Lung (tissue), 12 donors: Measurements from ENCODE around the gene BIN1. TPM values are rescaled to one million over a fixed set of nuclear protein-coding genes. Genes with fewer than 3 reads are reported as not detected.
"Not testable (repeated sequence)": the region's sequence is repeated elsewhere in the genome, so short reads cannot be mapped to it uniquely, and the experiment has no call there.

Experiments
- ATAC-seq: fragments of 200-7000 bp; cut with Tn5 transposase; one replicate; pipeline ENCODE4 v1.9.1; 2020; ENCODE audit warnings: moderate number of reproducible peaks; ENCODE audit not compliant: insufficient read depth, low FRiP score
- DNase-seq, 3 donors: peaks; one replicate each; pipeline ENCODE4 v3.0.0-alpha.2; 2013 to 2017
- H3K27ac ChIP-seq, 2 donors: one replicate each; pipeline ENCODE4 v1.5.1; 2013; ENCODE audit warnings: mild to moderate bottlenecking in 2 of 2, moderate library complexity in 2 of 2, control low read depth in 1 of 2, inconsistent platforms in 1 of 2, low read depth in 1 of 2, low read length in 1 of 2
- H3K27me3 ChIP-seq, 3 donors: one replicate each; pipeline ENCODE4 v1.5.1; 2013; ENCODE audit warnings: low read length in 2 of 3; ENCODE audit not compliant: control insufficient read depth in 3 of 3, insufficient read depth in 3 of 3
- H3K36me3 ChIP-seq, 4 donors: one replicate each; pipeline ENCODE4 v1.5.1; 2013; ENCODE audit warnings: low read length in 4 of 4, mild to moderate bottlenecking in 1 of 4, moderate library complexity in 1 of 4; ENCODE audit not compliant: control insufficient read depth in 4 of 4, insufficient read depth in 4 of 4
- H3K4me1 ChIP-seq, 5 donors: one replicate each; pipeline ENCODE4 v1.5.1; 2013; ENCODE audit warnings: low read length in 5 of 5, mild to moderate bottlenecking in 2 of 5, moderate library complexity in 1 of 5; ENCODE audit not compliant: control insufficient read depth in 5 of 5, insufficient read depth in 5 of 5
- H3K4me3 ChIP-seq: one replicate; pipeline ENCODE4 v1.5.1; 2013; ENCODE audit warnings: mild to moderate bottlenecking, control low read depth, moderate library complexity
- H3K9ac ChIP-seq, 2 donors: one replicate each; pipeline ENCODE4 v1.5.1; 2013; ENCODE audit warnings: low read length in 2 of 2, control low read depth in 1 of 2; ENCODE audit not compliant: insufficient read depth in 1 of 2
- H3K9me3 ChIP-seq, 4 donors: one replicate each; pipeline ENCODE4 v1.5.1; 2013; ENCODE audit warnings: low read length in 3 of 4, mild to moderate bottlenecking in 1 of 4, moderate library complexity in 1 of 4; ENCODE audit not compliant: control insufficient read depth in 4 of 4, insufficient read depth in 3 of 4
- WGBS, 2 donors: extraction: QIAGEN DNeasy Blood & Tissue Kit; methylation state at CpG; one replicate each; pipeline ENCODE4 v1.1.7; 2013; 5-methylcytosine and 5-hydroxymethylcytosine counted together
- polyA plus RNA-seq, 2 donors: library from polyadenylated mRNA; stranded (reverse); fragments of 200-250 nt; gene quantifications; one replicate each; pipeline ENCODE4 v1.2.1, GENCODE V29; 2013
- total RNA-seq, 2 donors: library from RNA; depleted of rRNA in 1 of 2; stranded (reverse); fragments of >200 nt in 1 of 2; gene quantifications; one replicate each; pipeline ENCODE4 v1.2.1, GENCODE V29; 2014 to 2021
- TF ChIP-seq, protein P1 (sequence below): IDR thresholded peaks from 2 replicates; pipeline ENCODE4 v1.5.1; 2012; ENCODE audit warnings: mild to moderate bottlenecking; ENCODE audit errors: control extremely low read depth, extremely low read depth
- donor health status: control.
- donor health status: control.
- donor health status: Bipolar disorder and iron deficiency.
- donor health status: healthy.
- donor health status: DM: yes; HTN: yes; CAD: no.

BIN1 gene
- total and polyA plus RNA-seq, 4 donors, result 28.8 to 41.7 (median 36.2) TPM

DNA sequence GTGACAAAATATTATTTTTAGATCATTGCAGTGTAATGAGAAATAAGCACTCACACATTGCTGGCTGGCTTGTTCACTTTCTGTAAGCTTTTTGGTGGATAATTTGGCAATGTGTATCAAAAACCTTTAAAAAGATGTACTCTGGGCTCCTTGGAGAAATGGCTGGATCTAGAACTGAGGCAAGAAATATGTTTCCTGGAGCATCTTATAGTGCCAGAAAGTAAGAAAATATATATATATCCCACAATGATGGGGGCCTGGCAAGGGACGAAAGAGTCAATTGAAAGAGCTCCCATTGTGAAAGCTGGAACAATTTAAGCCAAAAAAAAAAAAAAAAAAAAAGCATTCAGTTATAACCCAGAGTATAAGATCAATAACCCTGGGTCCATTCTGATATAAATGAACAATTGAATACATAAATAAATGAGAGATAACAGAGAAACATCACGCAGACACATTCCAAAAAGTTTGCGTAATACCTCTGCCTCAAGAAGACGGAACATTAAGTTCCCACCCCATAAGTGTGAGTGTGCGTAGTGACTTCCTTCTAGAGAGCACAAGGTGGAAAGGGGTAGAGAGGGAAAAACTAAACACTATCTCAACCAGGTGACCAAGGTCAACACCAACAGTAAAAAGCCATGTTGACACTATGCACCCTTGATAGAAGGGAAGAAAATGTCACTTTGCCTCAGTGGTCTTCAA, 77.5 kb downstream of the BIN1 start:
- H3K27ac ChIP-seq, result no peak overlapping the region
- H3K27me3 ChIP-seq, result no peaks in the 10 kb centered on the region
- H3K36me3 ChIP-seq, result no peaks in the 10 kb centered on the region
- DNase-seq, result no peak
- H3K9me3 ChIP-seq, result no peaks in the 10 kb centered on the region
- H3K4me3 ChIP-seq, result no peak overlapping the region
- TF ChIP-seq, protein P1, sequence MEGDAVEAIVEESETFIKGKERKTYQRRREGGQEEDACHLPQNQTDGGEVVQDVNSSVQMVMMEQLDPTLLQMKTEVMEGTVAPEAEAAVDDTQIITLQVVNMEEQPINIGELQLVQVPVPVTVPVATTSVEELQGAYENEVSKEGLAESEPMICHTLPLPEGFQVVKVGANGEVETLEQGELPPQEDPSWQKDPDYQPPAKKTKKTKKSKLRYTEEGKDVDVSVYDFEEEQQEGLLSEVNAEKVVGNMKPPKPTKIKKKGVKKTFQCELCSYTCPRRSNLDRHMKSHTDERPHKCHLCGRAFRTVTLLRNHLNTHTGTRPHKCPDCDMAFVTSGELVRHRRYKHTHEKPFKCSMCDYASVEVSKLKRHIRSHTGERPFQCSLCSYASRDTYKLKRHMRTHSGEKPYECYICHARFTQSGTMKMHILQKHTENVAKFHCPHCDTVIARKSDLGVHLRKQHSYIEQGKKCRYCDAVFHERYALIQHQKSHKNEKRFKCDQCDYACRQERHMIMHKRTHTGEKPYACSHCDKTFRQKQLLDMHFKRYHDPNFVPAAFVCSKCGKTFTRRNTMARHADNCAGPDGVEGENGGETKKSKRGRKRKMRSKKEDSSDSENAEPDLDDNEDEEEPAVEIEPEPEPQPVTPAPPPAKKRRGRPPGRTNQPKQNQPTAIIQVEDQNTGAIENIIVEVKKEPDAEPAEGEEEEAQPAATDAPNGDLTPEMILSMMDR, result no peak
- no peak overlapping the region for H3K9ac ChIP-seq
- WGBS, 2 donors, result 51 to 68% methylated on average over 5 of the region's 5 CpGs
- H3K4me1 ChIP-seq, result peaks cover 0 to 31% (median 5%) of the 10 kb centered on the region in 5 donors
- ATAC-seq, result no peak

DNA sequence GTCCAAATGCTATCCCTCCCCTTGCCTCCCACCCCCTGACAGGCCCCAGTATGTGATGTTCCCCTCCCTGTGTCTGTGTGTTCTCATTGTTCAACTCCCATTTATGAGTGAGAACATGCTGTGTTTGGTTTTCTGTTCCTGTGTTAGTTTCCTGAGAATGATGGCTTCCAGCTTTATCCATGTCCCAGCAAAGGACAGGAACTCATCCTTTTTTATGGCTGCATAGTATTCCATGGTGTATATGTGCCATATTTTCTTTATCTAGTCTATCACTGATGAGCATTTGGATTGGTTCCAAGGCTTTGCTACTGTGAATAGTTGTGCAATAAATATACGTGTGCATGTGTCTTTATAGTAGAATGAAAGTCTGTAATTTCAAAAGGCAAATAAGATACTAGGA, 78.2 kb downstream of the BIN1 start:
- WGBS, 2 donors, result 55 to 64% methylated on average over 1 of the region's 1 CpG
- not testable (repeated sequence) for H3K4me3 ChIP-seq, H3K27ac ChIP-seq, H3K9ac ChIP-seq, DNase-seq, H3K27me3 ChIP-seq, H3K9me3 ChIP-seq, H3K36me3 ChIP-seq, ATAC-seq
- H3K4me1 ChIP-seq, result peaks cover 0 to 24% (median 3%) of the 10 kb centered on the region in 5 donors

DNA sequence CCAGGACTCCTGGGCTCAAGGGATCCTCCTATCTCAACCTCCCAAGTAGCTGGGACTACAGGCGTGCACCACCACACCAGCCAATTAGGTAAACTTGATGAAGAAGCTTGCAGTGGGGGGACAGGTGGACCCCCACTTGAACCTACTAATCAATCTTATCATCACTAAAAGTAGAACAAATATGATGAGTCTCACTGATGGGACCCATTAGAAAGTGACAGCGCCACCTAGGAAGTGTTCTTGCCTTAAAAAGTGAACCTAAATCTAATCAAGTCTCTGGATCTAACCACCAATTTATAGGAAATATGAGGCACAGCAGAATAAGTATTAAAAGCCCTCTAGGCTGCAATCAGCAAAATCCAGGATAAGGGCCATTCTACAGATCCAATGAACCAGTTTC, 79.2 kb downstream of the BIN1 start:
- H3K9ac ChIP-seq, result no peak overlapping the region
- DNase-seq, result no peak
- no peak overlapping the region for H3K4me3 ChIP-seq
- TF ChIP-seq, protein P1, result no peak
- H3K36me3 ChIP-seq, result no peaks in the 10 kb centered on the region
- WGBS, 2 donors, result 89 to 95% methylated on average over 2 of the region's 2 CpGs
- peaks cover 0 to 3% (median 0%) of the 10 kb centered on the region in 4 donors for H3K9me3 ChIP-seq
- no peak overlapping the region for H3K27ac ChIP-seq
- H3K4me1 ChIP-seq, result peaks cover 0 to 20% (median 0%) of the 10 kb centered on the region in 5 donors
- H3K27me3 ChIP-seq, result no peaks in the 10 kb centered on the region
- ATAC-seq, result no peak

DNA sequence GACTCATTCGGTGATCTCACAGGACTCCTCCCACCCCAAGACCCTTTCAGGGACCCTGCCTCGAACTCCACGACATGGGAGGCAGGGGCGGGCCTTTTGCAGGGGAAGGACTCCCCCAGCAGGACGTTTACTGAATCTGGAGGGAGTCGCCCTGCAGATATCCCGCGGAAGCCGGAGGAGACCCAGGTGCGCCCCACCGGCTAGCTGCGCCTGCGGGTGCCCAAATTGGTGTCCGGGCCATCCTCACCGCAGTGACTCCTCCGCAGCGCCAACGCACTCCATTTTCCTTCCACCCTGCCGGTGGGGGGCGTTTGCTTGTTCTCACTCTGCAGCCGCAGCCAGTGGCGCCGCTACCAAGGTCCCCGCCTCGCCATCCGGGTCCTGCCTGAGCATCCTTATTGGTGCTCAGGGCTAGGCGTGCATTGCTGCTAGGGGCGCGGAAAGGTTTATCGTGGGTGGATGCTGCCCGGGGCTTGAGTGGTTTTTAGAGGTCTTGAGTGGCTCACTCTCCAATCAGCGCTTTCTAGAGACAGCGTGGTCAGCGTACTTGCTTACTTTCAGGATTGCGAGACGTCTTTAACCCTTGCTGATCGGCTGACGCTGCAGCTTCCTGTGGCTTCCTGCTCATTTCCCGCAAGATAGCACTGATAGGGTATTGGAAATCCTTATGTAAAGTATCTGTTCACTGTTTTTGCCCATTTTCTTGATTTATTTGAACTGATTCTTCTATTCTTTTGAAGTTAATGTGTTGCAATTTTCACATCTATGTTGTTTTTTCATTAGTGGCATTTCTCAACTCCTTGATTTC, 81.4 kb downstream of the BIN1 start:
- 2% methylated on average over 39 of the region's 39 CpGs for WGBS, 2 donors
- Histone ChIP-seq H3K27me3 (no peaks in the 10 kb centered on the region), H3K9ac (no peak overlapping the region), H3K9me3 (peaks cover 0 to 3% (median 0%) of the 10 kb centered on the region in 4 donors), H3K36me3 (no peaks in the 10 kb centered on the region), H3K27ac (no peak overlapping the region), H3K4me3 (no peak overlapping the region), H3K4me1 (peaks cover 0 to 13% (median 0%) of the 10 kb centered on the region in 5 donors)
- TF ChIP-seq, protein P1, result no peak
- DNase-seq, result peak; percentile 85 to 87 (median 87)
- peak; percentile 97 for ATAC-seq
